ENCODE data around the gene ODAD3.

- TF ChIP-seq CTCF (IDR thresholded peaks at IDR 0.05 in 2 of 3, conservative IDR thresholded peaks at IDR 0.05 in 1 of 3; ENCODE audit: borderline replicate concordance in 1 of 3, insufficient read depth in 1 of 3, low read depth in 2 of 3, low read length in 2 of 3), result no peak
- no peak for TF ChIP-seq POLR2A (IDR thresholded peaks at IDR 0.05; ENCODE audit: borderline replicate concordance, extremely low read depth, insufficient read depth, insufficient read length)
Observed at GRCh38 chr19:11410682-11411081, 24.2 kb downstream of the ODAD3 start.
